Epithelial cell of esophagus (primary cell): ENCODE measurements around the gene JAZF1.

ENCODE experiments used
- DNase-seq: peaks from one replicate; pipeline ENCODE4 v3.0.0; 2010; ENCODE audit warnings: low read depth
- H3K4me3 ChIP-seq: 2 replicates; pipeline ENCODE4 v1.5.1; 2011; ENCODE audit warnings: mild to moderate bottlenecking, low read length, control low read depth
- CTCF ChIP-seq: IDR thresholded peaks from 2 replicates; pipeline ENCODE4 v1.5.1; 2011; ENCODE audit warnings: low read depth, mild to moderate bottlenecking, low read length, control low read depth, inconsistent platforms; ENCODE audit not compliant: insufficient read depth; ENCODE audit errors: missing control alignments

Gene JAZF1

DNA sequence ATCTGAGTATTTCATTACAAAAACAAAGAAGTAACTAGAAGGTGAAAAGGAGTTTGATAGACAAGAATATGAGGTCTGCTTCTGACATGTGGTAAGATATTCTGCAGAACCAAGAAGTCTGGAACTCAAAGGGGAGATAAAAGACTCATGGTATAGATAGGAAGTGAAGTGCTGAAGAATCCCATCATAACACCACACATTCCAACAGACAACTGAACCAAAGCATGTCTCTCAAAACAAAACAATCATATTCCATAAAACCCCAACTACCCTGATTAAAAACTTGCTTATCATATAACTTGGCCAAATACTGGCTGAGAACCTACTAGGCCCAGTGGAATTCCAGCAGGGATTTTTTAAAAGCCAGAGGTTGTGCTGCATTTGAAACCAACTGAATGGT, 178.7 kb downstream of the JAZF1 start:
- DNase-seq = no peak
- H3K4me3 ChIP-seq = no peak overlapping the region
- no peak for TF ChIP-seq CTCF

GRCh38 chr7:27999829-28000228, 180.8 kb downstream of the JAZF1 start:
- no peak for TF ChIP-seq CTCF
- no peak overlapping the region for H3K4me3 ChIP-seq
- peak; percentile 18 for DNase-seq

DNA sequence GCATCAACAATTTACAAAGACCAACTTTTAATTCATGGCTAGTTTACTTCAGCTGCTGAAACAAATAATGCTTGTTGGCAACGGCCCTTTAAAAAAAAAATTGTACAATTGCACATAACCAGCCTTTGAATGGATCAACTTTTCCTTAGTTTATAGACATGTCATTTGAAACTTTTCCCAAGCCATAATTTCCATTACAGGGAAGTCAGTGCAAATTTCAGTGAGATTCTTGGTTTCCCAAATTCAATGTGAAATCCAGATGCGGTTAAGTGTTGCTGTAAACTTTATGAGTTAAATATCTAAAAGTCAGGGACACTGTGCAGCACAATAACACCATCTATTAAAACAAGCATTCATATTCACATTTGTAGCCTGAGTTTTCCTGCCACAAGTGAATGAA, 182.2 kb downstream of the JAZF1 start:
- H3K4me3 ChIP-seq = no peak overlapping the region
- TF ChIP-seq CTCF = no peak

GRCh38 chr7:27997188-27997707, 183.3 kb downstream of the JAZF1 start:
- no peak for TF ChIP-seq CTCF
- no peak overlapping the region for H3K4me3 ChIP-seq
- no peak for DNase-seq

More for the DNA sequence above, 182.2 kb downstream of the JAZF1 start:
- DNase-seq = no peak

- DNase-seq = no peak
- TF ChIP-seq CTCF = no peak
- no peak overlapping the region for H3K4me3 ChIP-seq
Measured at GRCh38 chr7:27996141-27996540, 184.5 kb downstream of the JAZF1 start.

DNA sequence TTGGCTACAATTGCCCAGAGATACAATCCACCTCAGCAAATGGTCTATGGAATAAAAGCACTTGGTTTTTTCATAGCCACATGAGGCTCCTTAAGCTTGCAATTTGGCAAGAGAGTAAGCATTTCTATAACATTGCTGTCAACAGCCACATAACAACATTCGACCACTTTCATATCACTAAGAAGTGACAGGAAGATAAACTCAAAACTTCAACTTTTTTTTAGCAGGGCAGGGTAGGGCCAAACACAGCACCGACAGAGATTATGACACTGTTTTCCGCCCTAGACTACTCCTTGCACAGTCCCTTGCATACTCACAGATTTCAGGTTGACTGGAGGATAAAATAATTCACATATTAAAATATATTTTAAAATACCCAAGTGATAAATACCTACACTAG, 185.4 kb downstream of the JAZF1 start:
- DNase-seq = no peak
- no peak for TF ChIP-seq CTCF
- H3K4me3 ChIP-seq = no peak overlapping the region

DNA sequence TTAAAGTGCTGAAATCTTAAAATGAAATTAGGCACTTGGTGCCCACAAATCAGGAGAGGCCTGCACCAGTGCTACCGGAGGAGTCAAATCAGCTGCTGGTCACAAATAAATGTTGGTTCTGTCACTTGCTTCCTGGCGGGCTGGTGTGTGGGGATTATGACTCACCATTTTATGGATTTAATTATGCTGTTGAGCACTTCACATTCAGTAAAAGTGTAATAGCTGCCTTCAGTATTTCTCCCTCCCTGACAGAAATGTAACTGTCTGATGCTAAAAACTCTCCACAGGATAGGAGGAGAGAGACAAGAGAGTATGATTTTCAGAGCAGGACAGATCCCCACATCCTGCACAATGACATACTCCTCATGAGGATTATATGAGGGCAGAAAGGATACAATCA, 186.0 kb downstream of the JAZF1 start:
- no peak for DNase-seq
- no peak overlapping the region for H3K4me3 ChIP-seq
- TF ChIP-seq CTCF = no peak
